ENCODE results near the gene PPM1A.

PPM1A gene

GRCh38 chr14:60339571-60339970 lies 90.5 kb downstream of the PPM1A start:
- TF ChIP-seq CTCF (conservative IDR thresholded peaks at IDR 0.05; ENCODE audit: low read depth), result no peak
- DNase-seq (ENCODE audit: low spot score), result no peak
- H3K27ac ChIP-seq, result no peak overlapping the region
- CTCF ChIA-PET, result no interaction called here
- POLR2A ChIA-PET (ENCODE audit: low non-redundant PET), result no interaction called here

GRCh38 chr14:60343571-60344071 lies 94.6 kb downstream of the PPM1A start:
- no peak overlapping the region for H3K27ac ChIP-seq
- CTCF ChIA-PET, result interaction anchor here (0.6 kb wide), 2 partner anchors 128 to 1113 kb away, joined by 3 read pairs; no protein-coding TSS in a partner anchor
- POLR2A ChIA-PET (ENCODE audit: low non-redundant PET), result no interaction called here
- DNase-seq (ENCODE audit: low spot score), result no peak
- no peak for TF ChIP-seq CTCF (conservative IDR thresholded peaks at IDR 0.05; ENCODE audit: low read depth)

GRCh38 chr14:60344751-60345150 lies 95.7 kb downstream of the PPM1A start:
- TF ChIP-seq CTCF (conservative IDR thresholded peaks at IDR 0.05; ENCODE audit: low read depth), result no peak
- no peak for DNase-seq (ENCODE audit: low spot score)
- H3K27ac ChIP-seq, result no peak overlapping the region
- ChIA-PET CTCF (no interaction called here), POLR2A (ENCODE audit: low non-redundant PET) (no interaction called here)

- no peak overlapping the region for H3K27ac ChIP-seq
Observed at GRCh38 chr14:60346706-60347105, 97.7 kb downstream of the PPM1A start.

GRCh38 chr14:60348211-60348610 lies 99.2 kb downstream of the PPM1A start:
- H3K27ac ChIP-seq, result no peak overlapping the region
- POLR2A ChIA-PET (ENCODE audit: low non-redundant PET), result no interaction called here
- DNase-seq (ENCODE audit: low spot score), result no peak
- TF ChIP-seq CTCF (conservative IDR thresholded peaks at IDR 0.05; ENCODE audit: low read depth), result no peak
- CTCF ChIA-PET, result interaction anchor here (3.4 kb wide), 1 partner anchor 213 kb away, joined by 19 read pairs; no protein-coding TSS in a partner anchor

More at GRCh38 chr14:60346706-60347105, 97.7 kb downstream of the PPM1A start:
- ChIA-PET POLR2A (ENCODE audit: low non-redundant PET) (no interaction called here), CTCF (no interaction called here)
- no peak for DNase-seq (ENCODE audit: low spot score)
- no peak for TF ChIP-seq CTCF (conservative IDR thresholded peaks at IDR 0.05; ENCODE audit: low read depth)
